Keratinocyte (primary cell): ENCODE measurements around the gene RNF180. TPM values are rescaled to one million over a fixed set of nuclear protein-coding genes. Genes with fewer than 3 reads are reported as not detected.
A peak's percentile ranks its signal among the peaks of the same experiment; 100 is the strongest.

Source experiments
- DNase-seq: peaks from one replicate; pipeline ENCODE4 v3.0.0-alpha.2; 2011; ENCODE audit warnings: low read depth, missing footprints, low spot score
- FAIRE-seq: peaks from 2 replicates; lab custom pipeline; 2011; peaks lifted over from hg19 to GRCh38; lab: Jason Lieb, UNC
- H2AFZ ChIP-seq: 2 replicates; pipeline ENCODE4 v1.6.0; 2012; ENCODE audit warnings: low read length, control low read depth, inconsistent platforms; ENCODE audit not compliant: control insufficient read depth
- H3K27ac ChIP-seq: 2 replicates; pipeline ENCODE4 v1.5.1; 2011; ENCODE audit warnings: low read length; ENCODE audit not compliant: control insufficient read depth, insufficient read depth
- H3K27me3 ChIP-seq: 3 replicates; pipeline ENCODE4 v1.6.0; 2011; ENCODE audit warnings: low read length; ENCODE audit not compliant: control insufficient read depth, insufficient read depth; ENCODE audit errors: extremely low read depth
- H3K36me3 ChIP-seq, 2 experiments: 2 replicates in 1 of 2; 3 replicates in 1 of 2; pipeline ENCODE4 v1.5.1; 2011; ENCODE audit warnings: low read length in 2 of 2, mild to moderate bottlenecking in 1 of 2; ENCODE audit not compliant: control insufficient read depth in 2 of 2, insufficient read depth in 2 of 2; ENCODE audit errors: extremely low read depth in 1 of 2
- H3K4me1 ChIP-seq: 3 replicates; pipeline ENCODE4 v1.5.1; 2011; ENCODE audit warnings: low read length; ENCODE audit not compliant: control insufficient read depth, insufficient read depth; ENCODE audit errors: extremely low read depth
- H3K4me2 ChIP-seq: 3 replicates; pipeline ENCODE4 v1.6.0; 2011; ENCODE audit warnings: low read depth, low read length; ENCODE audit not compliant: control insufficient read depth, insufficient read depth; ENCODE audit errors: extremely low read depth
- H3K4me3 ChIP-seq, 3 experiments: fragments of 200-600 bp in 1 of 3; sonication (generic) in 1 of 3; 2 replicates in 2 of 3; 3 replicates in 1 of 3; pipeline ENCODE4 v1.5.1; 2011 to 2016; ENCODE audit warnings: low read length in 3 of 3, mild to moderate bottlenecking in 3 of 3, control low read depth in 2 of 3, inconsistent platforms in 1 of 3, low read depth in 1 of 3, mixed read lengths in 1 of 3, mixed run types in 1 of 3, moderate library complexity in 1 of 3; ENCODE audit not compliant: control insufficient read depth in 2 of 3, insufficient read depth in 2 of 3; ENCODE audit errors: extremely low read depth in 1 of 3
- H3K79me2 ChIP-seq: 2 replicates; pipeline ENCODE4 v1.6.0; 2012; ENCODE audit warnings: low read length; ENCODE audit not compliant: control insufficient read depth, insufficient read depth
- H3K9ac ChIP-seq: 3 replicates; pipeline ENCODE4 v1.6.0; 2011; ENCODE audit warnings: low read length; ENCODE audit not compliant: control insufficient read depth, insufficient read depth; ENCODE audit errors: extremely low read depth
- H3K9me1 ChIP-seq: 3 replicates; pipeline ENCODE4 v1.6.0; 2011; ENCODE audit warnings: low read length; ENCODE audit not compliant: control insufficient read depth, insufficient read depth; ENCODE audit errors: extremely low read depth
- H3K9me3 ChIP-seq: 2 replicates; pipeline ENCODE4 v1.5.1; 2012; ENCODE audit warnings: low read depth, low read length; ENCODE audit not compliant: control insufficient read depth
- H4K20me1 ChIP-seq: 3 replicates; pipeline ENCODE4 v1.6.0; 2011; ENCODE audit warnings: low read length; ENCODE audit not compliant: control insufficient read depth, insufficient read depth; ENCODE audit errors: extremely low read depth
- CTCF ChIP-seq, 3 experiments: IDR thresholded peaks in 1 of 3; conservative IDR thresholded peaks in 1 of 3; optimal IDR thresholded peaks in 1 of 3; 2 replicates in 2 of 3; 3 replicates in 1 of 3; pipeline versions ENCODE3 to v1.5.1; 2011; ENCODE audit warnings: low read length in 3 of 3, mild to moderate bottlenecking in 3 of 3, moderate library complexity in 2 of 3, control low read depth in 1 of 3, inconsistent platforms in 1 of 3; ENCODE audit not compliant: insufficient read depth in 2 of 3; ENCODE audit errors: extremely low read depth in 1 of 3
- EZH2 ChIP-seq: IDR thresholded peaks from one replicate; pipeline ENCODE4 v1.6.1; 2012; ENCODE audit warnings: inconsistent platforms, mild to moderate bottlenecking, low read length, moderate library complexity
- dilution Hi-C: fragments of 300-500 bp; cut with MboI; formaldehyde crosslinking; loops from one replicate; pipeline ENCODE4 v1.7.0; 2020; ENCODE audit warnings: low sequenced_read_pairs; ENCODE audit not compliant: extremely low pct_ligation_motif_present
- polyA plus RNA-seq, 5 experiments: library from polyadenylated mRNA; depleted of rRNA in 3 of 5; stranded (reverse) in 3 of 5; stranded (forward) in 1 of 5; unstranded in 1 of 5; fragments of >200 nt; gene quantifications; 1 replicate in 1 of 5; 2 replicates in 3 of 5; 3 replicates in 1 of 5; pipeline versions ENCODE4 v1.2.1 to v1.2.3, GENCODE V29; 2011 to 2012; ENCODE audit warnings: missing spikeins in 2 of 5, low read depth in 1 of 5, low replicate concordance in 1 of 5

Gene RNF180
- polyA plus RNA-seq, 1 donor (not counting 4 experiments of a cell fraction or from before 2014, with no cell fraction given): 2.4 TPM

- Histone ChIP-seq H4K20me1 (no peaks in the 10 kb centered on the region), H3K9me1 (no peaks in the 10 kb centered on the region)
- no peak for FAIRE-seq
Observed at GRCh38 chr5:64206653-64207052, 41.0 kb downstream of the RNF180 start.

GRCh38 chr5:64207978-64208377, 42.3 kb downstream of the RNF180 start:
- Histone ChIP-seq H3K36me3 (no peaks in the 10 kb centered on the region), H3K9me3 (no peaks in the 10 kb centered on the region), H3K9ac (no peak overlapping the region), H3K4me3 (no peak overlapping the region), H3K27me3 (no peaks in the 10 kb centered on the region), H3K9me1 (no peaks in the 10 kb centered on the region), H4K20me1 (no peaks in the 10 kb centered on the region), H3K27ac (no peak overlapping the region), H3K79me2 (no peaks in the 10 kb centered on the region), H3K4me2 (no peak overlapping the region), H3K4me1 (peaks cover 21% of the 10 kb centered on the region), H2AFZ (no peak overlapping the region)
- no peak for DNase-seq
- FAIRE-seq: no peak
- TF ChIP-seq CTCF (optimal IDR thresholded peaks at IDR 0.05 in 1 of 3, IDR thresholded peaks at IDR 0.05 in 1 of 3, conservative IDR thresholded peaks at IDR 0.05 in 1 of 3; ENCODE audit: extremely low read depth in 1 of 3, insufficient read depth in 2 of 3, low read length in 3 of 3) (no peak), EZH2 (no peak)
- dilution Hi-C loops: no loop called here

More at GRCh38 chr5:64206653-64207052, 41.0 kb downstream of the RNF180 start:
- Histone ChIP-seq H2AFZ (no peak overlapping the region), H3K9ac (no peak overlapping the region), H3K27ac (no peak overlapping the region), H3K36me3 (no peaks in the 10 kb centered on the region), H3K4me2 (no peak overlapping the region), H3K27me3 (no peaks in the 10 kb centered on the region), H3K4me3 (no peak overlapping the region), H3K4me1 (peaks cover 21% of the 10 kb centered on the region), H3K9me3 (no peaks in the 10 kb centered on the region), H3K79me2 (no peaks in the 10 kb centered on the region)
- no peak for TF ChIP-seq EZH2
- TF ChIP-seq CTCF (optimal IDR thresholded peaks at IDR 0.05 in 1 of 3, IDR thresholded peaks at IDR 0.05 in 1 of 3, conservative IDR thresholded peaks at IDR 0.05 in 1 of 3; ENCODE audit: extremely low read depth in 1 of 3, insufficient read depth in 2 of 3, low read length in 3 of 3): peak in 2 of 3 experiments; percentile 33 to 38
- dilution Hi-C loops: no loop called here
- no peak for DNase-seq
